ENCODE results near the gene A4GALT.

The A4GALT gene

DNA sequence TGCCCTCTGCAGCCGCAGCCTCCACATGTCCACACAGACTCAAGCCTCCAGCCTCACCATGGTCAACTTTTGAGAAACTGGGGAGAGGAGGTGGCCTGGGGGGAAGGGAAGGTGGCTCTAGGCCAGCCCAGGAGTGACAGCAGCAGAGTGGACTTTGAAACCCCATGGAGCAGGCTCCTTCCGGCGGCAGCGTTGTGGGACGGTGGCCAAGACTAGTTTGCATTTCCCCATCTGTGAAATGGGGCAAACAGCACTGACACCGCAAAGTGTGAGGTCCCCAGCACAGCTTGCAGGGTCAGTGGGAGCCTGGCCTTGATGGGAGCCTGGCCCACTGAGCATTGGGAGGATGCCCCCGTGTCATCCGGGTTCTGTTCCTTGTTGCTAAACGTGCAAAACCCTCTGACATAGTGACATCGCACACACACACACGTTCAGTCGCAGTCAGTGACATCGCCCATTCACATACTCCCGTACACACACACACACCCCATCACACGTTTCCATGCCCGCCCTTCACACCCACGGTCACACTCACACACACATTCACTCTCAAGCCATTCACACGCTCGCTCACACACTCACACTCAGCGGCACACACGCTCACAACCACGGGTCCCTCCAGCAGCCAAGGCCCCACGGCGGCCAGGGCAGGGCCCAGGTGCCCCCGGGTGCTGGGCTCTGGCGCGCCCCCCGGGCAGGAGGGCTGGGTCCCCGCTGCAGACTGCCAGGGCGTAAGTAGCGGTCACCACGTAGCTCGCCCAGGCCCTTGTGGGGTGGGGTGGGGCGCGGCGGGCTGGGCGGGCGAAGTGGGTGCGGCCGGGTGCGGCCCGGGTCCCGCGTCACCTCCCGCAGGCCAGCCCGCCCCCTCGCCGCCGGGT, 72.1 kb downstream of the A4GALT start:
- no peak for DNase-seq (ENCODE audit: low spot score)

DNA sequence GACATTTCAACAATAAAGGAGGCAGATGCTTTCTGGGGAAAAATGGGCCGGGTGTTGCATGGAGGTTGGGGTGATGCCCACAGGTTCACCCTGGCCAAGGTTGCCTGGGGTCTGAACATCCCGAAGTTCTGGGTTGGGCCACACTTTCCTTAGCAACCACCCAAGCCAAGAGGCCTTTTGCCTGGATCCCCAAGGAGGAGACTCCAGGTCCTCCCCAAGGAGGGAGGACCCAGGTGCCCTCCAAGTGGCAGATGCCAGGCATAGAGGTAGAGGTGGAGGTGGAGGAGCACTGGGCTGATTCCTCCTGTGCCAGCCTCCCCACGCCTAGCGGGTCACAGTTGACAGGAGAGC, 72.7 kb downstream of the A4GALT start:
- DNase-seq (ENCODE audit: low spot score) = no peak

DNA sequence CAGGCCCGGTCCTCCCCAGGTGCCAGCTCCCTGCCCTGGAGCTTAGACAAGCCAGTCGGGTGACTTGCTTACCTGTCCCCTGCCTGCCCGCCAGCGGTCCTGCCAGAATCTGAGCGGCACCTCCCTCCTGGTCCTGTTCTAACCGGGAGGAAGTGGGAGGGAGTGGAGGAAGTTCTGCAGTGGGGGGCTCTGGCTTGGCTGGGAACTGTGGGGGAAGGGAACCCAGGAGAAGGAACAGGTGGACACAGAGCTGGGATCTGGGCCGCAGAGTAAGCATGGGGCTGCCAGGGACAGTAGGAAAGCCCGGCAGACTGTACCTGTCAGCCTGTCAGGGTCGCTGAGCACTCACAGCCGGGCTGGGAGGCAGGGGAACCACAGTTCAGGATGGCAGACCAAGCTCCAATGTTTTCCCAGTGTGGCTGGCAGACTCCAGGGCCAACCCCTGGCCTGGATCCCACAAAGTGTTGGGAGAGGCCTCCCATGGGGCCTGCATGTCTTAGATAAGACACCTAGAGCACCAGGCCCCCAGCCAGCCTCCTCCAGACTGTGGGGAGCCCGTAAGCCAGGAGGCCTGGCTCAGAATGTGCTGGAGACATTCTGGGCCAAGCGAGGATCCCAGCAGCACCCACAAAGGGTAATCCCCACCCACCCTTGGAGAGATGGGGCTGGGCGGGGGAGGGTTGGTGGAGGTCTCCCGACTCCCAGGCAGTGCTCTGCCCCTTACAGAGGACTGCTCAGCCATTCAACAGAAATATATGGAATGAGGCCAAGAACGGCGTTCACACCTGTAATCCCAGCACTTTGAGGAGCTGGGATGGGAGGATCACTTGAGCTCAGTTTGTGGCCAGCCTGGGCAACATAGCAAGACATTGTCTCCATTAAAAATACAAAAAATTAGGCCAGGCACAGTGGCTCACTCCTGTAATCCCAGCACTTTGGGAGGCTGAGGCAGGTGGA, 73.8 kb downstream of the A4GALT start:
- peak; percentile 41 for DNase-seq (ENCODE audit: low spot score)

DNA sequence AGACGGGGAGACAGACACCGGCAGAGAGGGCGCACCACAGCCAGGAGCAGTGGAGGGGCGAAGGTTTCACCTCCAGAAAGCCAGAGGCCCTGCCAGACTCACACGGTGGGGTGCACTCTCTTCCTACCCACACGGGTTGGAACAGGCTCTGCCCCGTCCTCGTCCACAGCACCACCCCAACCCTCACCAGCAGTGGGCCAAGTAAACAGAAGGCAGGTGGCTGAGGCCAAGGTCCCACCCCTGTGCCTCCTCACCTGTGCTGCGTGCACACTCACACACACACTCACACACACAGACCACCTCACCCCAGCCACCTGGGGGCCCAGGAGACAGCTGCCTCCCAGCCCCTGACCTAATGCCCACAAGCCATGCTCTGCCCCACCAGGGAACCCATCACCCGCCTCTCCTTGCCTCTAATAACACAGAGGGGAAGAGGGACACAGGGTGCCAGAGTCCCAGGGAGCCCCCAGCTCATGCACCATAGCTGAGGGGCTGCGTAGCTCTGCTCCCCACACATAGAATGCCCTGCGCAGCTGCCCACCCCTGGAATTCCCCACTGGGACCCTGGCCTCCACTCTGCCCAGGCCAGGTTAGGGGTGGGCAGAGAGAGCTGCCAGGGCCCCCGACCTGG, 74.6 kb downstream of the A4GALT start:
- DNase-seq (ENCODE audit: low spot score) = peak; percentile 21

DNA sequence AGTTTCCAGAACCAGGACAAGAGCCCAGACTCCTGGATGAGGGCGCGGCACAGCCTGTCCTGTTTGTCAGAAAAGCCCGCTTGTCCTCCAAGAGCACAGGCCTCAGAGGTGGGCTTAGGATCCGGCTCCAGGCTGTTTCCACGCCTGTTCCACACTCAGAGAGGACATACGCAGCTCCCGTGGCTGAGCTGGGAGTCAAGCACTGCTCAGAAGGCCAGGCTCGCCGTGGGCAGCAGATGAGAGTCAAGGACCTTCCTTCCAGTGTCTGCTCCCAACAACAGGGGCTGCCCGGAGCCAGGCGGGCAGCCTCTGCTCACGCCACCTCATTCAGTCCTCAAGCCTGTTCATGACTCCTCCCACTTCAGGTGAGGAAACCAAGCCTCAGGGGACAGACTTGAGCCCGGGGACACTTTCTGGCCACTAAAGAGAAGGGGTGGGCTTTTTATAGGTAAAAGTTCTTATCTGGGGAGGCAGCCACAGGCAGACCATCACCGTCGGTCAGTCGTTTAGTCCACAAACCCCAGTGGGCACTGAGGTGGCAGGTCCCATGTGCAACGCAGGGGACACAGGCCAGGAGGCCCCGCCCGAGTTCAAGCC, 75.2 kb downstream of the A4GALT start:
- peak; percentile 44 for DNase-seq (ENCODE audit: low spot score)

DNA sequence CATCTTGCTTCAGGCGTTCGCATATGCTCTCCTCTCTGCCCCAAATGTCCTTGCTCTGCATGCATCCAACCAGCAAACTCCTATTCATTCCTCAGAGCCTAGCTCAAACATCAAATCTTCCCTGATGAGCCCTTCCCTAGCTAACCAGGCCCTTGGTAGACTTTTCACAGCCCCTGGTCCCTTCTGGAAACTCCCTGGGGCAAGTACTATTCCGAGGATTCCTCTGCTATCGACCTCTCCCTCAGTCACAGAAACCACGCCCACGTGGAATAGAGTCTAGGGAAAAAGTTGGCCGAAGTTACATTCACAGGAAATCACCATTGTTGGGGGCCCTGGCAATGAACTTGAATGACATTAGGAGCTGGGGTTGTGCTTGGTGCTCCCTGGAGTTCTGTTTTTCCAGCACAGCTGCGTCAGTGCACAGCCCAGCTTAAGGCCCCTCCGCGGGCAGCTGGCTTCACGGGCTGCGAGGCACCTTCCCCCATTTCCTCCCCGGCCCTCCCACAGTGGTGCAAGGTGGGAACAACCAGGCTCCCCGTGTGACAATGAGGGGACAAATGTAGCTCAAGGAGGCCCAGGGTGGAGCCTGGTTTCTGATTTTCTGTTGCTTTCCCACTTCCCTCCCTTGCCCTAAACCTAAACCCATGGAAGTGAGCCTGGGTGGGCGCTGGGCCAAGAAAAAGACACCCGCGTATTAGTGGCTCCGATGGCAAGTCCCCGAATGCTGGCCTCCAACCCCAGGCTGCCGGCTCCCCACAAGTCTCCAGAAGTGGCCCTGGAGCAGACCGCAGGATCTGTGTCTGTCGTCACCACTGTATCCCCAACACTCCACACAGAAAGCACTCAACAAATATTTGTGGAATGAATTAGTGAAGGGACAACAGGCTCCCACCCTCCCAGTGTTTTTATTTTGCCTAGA, 76.0 kb downstream of the A4GALT start:
- DNase-seq (ENCODE audit: low spot score) = peak; percentile 44

DNA sequence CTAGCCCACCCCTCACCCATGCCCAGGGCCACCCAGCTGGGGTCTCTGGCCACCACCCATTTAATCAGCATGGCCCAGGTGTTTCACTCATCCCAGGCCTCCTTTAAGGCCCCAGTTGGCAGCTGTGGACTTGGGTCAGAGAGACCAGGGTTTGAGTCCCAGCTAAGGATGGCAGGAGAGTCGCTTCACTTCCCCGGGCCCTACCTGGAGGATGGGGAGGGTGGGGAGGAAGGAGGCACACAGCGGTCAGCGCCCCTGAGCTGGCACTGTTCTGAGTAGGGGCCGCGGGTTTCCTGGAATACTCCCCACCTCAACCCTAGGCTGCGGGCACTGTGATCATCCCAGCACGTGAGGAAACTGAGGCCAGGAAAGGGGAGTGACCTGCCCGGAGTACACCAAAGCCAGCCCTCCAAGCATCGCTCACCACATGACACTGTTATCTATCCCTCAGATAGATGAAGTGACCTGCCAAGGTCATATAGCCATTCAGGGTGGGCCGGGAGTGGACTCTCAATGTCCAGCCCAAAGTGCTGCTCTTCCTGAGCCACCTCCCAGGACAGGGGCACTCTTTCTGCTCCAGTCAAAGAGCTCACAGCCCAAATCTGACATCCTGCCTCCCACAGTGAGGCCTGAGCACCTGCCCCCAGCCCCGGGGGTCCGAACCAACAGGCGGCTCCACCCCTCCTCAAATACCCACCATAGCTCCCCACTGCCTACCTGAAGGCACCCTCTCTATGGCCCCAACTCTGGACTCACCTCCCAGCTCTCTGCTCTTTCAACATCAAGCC, 76.8 kb downstream of the A4GALT start:
- peak; percentile 42 for DNase-seq (ENCODE audit: low spot score)

DNA sequence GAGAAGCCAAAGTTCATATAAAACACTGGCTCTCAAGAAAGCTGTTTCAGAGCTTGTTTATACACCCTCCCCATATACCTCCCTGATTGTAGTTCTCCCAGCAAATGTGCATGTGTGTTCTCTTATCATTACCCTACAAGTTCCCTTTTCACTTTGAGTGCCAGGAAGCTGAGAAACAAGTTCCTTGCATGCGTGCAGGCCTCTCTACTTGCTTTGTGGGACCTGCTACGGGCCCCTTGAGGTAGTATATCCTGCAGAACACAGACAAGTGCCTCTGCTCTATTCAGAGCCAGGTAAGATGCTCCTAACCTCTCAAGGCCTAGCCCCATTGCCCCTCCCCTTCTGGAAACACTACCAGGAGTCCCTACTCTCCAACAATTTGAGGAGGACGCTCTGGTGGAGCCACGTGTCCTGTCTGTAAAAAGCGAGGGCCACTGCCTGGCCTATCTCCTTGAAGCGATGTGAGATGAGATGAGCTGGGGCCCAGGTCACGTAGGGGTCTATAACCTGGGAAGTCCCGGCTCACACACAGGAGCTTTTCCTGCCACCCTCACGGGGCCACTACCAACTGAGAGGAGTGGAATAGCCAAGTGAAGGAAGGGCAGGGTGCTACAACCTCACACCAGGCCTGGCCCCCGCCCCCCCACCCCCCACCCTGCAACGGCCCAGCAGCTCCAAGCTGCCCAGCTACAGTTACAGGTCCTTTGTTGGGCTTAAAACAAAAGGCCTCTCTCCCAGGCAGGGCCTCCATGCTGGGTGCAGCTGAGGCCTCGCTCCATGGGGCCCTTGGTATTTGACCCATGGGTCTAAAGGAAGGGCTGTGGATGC, 77.7 kb downstream of the A4GALT start:
- peak; percentile 42 for DNase-seq (ENCODE audit: low spot score)

Measured in ecto neural progenitor cell (in vitro differentiated cells).